Fibroblast of skin of right quadriceps (primary cell): ENCODE results near the gene OMA1.

Experiments used
- DNase-seq: peaks from one replicate; pipeline ENCODE4 v3.0.0-alpha.2; 2013

The OMA1 gene

GRCh38 chr1:58457023-58457635 is 89.4 kb downstream of the OMA1 start:
- DNase-seq: no peak

- peak; percentile 90 for DNase-seq
These were observed 90.1 kb downstream of the OMA1 start for GRCh38 chr1:58456470-58456869.

- no peak for DNase-seq
These were observed 91.7 kb downstream of the OMA1 start for GRCh38 chr1:58454807-58455206.

GRCh38 chr1:58454385-58454784 is 92.1 kb downstream of the OMA1 start:
- DNase-seq: no peak

GRCh38 chr1:58451560-58452191 is 94.8 kb downstream of the OMA1 start:
- DNase-seq: no peak

- DNase-seq: peak; percentile 31
These were observed 98.6 kb downstream of the OMA1 start for GRCh38 chr1:58447886-58448285.

GRCh38 chr1:58447042-58447441 is 99.5 kb downstream of the OMA1 start:
- no peak for DNase-seq

GRCh38 chr1:58446368-58446767 is 100.2 kb downstream of the OMA1 start:
- no peak for DNase-seq

GRCh38 chr1:58443986-58444868 is 102.3 kb downstream of the OMA1 start:
- DNase-seq: peak; percentile 68

- peak; percentile 74 for DNase-seq
These were observed 104.4 kb downstream of the OMA1 start for GRCh38 chr1:58442114-58442513.

- DNase-seq: peak; percentile 18
These were observed 104.8 kb downstream of the OMA1 start for GRCh38 chr1:58441699-58442098.

- no peak for DNase-seq
These were observed 105.8 kb downstream of the OMA1 start for GRCh38 chr1:58440696-58441095.

GRCh38 chr1:58439946-58440345 is 106.6 kb downstream of the OMA1 start:
- DNase-seq: peak; percentile 14

GRCh38 chr1:58438468-58438867 is 108.1 kb downstream of the OMA1 start:
- no peak for DNase-seq

- DNase-seq: no peak
These were observed 108.9 kb downstream of the OMA1 start for GRCh38 chr1:58437623-58438022.

- DNase-seq: no peak
These were observed 109.8 kb downstream of the OMA1 start for GRCh38 chr1:58436615-58437297.

GRCh38 chr1:58435376-58435775 is 111.2 kb downstream of the OMA1 start:
- no peak for DNase-seq

- DNase-seq: peak; percentile 29
These were observed 111.9 kb downstream of the OMA1 start for GRCh38 chr1:58434607-58435006.

GRCh38 chr1:58434181-58434580 is 112.3 kb downstream of the OMA1 start:
- no peak for DNase-seq

GRCh38 chr1:58432851-58433668 is 113.5 kb downstream of the OMA1 start:
- peak; percentile 90 for DNase-seq

GRCh38 chr1:58431901-58432620 is 114.5 kb downstream of the OMA1 start:
- DNase-seq: no peak
